Measurements from ENCODE around the gene CFAP299. TPM values are rescaled to one million over a fixed set of nuclear protein-coding genes. Genes with fewer than 3 reads are reported as not detected.

CFAP299 gene
- total RNA-seq, 1 donor from 2014 or later, result not detected

DNA sequence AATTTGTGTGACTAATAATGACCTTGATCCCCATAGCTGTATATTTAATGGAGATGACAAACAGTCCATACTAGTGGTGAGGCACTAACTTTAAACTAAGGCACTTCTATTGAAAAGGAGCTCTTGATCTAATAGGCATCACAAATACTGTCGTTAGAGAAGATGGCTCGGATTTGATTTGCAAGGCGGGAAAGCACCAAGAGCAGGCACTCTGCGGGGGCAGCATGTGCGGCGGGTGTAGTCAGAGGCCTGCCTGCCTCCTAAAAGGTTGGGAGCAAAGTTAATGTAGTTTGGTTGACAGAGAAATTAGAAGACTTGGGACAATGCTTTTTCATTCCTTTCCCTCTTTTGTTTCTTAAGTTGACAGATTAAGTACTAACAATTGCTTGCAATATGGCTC, 278.8 kb downstream of the CFAP299 start:
- TF ChIP-seq, protein P1, sequence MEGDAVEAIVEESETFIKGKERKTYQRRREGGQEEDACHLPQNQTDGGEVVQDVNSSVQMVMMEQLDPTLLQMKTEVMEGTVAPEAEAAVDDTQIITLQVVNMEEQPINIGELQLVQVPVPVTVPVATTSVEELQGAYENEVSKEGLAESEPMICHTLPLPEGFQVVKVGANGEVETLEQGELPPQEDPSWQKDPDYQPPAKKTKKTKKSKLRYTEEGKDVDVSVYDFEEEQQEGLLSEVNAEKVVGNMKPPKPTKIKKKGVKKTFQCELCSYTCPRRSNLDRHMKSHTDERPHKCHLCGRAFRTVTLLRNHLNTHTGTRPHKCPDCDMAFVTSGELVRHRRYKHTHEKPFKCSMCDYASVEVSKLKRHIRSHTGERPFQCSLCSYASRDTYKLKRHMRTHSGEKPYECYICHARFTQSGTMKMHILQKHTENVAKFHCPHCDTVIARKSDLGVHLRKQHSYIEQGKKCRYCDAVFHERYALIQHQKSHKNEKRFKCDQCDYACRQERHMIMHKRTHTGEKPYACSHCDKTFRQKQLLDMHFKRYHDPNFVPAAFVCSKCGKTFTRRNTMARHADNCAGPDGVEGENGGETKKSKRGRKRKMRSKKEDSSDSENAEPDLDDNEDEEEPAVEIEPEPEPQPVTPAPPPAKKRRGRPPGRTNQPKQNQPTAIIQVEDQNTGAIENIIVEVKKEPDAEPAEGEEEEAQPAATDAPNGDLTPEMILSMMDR (IDR thresholded peaks at IDR 0.05; ENCODE audit: insufficient read depth, low read depth, low read length), result no peak
- TF ChIP-seq EZH2 (IDR thresholded peaks at IDR 0.05; ENCODE audit: insufficient read depth, low read length), result no peak
- Mint-ChIP-seq H3K27ac (ENCODE audit: unreplicated experiment) (no peak overlapping the region), H3K4me3 (ENCODE audit: unreplicated experiment) (no peak overlapping the region), H3K9me3 (ENCODE audit: unreplicated experiment) (no peaks in the 10 kb centered on the region), H3K4me1 (ENCODE audit: low read depth, unreplicated experiment) (no peaks in the 10 kb centered on the region), H3K27me3 (ENCODE audit: low read depth, unreplicated experiment) (no peaks in the 10 kb centered on the region), H3K36me3 (ENCODE audit: low read depth, unreplicated experiment) (no peaks in the 10 kb centered on the region)
- Histone ChIP-seq H3K4me1 (ENCODE audit: insufficient read depth, low read length) (no peaks in the 10 kb centered on the region), H3K9ac (ENCODE audit: low read length) (no peak overlapping the region), H3K4me2 (ENCODE audit: low read length) (no peak overlapping the region), H4K20me1 (ENCODE audit: insufficient read depth, low read length) (no peaks in the 10 kb centered on the region), H3K79me2 (ENCODE audit: insufficient read depth, low read length) (no peaks in the 10 kb centered on the region), H3K4me3 (ENCODE audit: insufficient read depth, low read depth, low read length) (no peak overlapping the region), H3K9me3 (ENCODE audit: insufficient read depth, low read depth, low read length) (no peaks in the 10 kb centered on the region), H3K36me3 (ENCODE audit: insufficient read depth, low read length) (no peaks in the 10 kb centered on the region), H3K27ac (ENCODE audit: low read depth, low read length) (no peak overlapping the region), H2AFZ (ENCODE audit: low read depth, low read length) (no peak overlapping the region), H3K27me3 (ENCODE audit: insufficient read depth, low read length) (no peaks in the 10 kb centered on the region)
- DNase-seq (ENCODE audit: low read depth) (no peak), FAIRE-seq (no peak)

DNA sequence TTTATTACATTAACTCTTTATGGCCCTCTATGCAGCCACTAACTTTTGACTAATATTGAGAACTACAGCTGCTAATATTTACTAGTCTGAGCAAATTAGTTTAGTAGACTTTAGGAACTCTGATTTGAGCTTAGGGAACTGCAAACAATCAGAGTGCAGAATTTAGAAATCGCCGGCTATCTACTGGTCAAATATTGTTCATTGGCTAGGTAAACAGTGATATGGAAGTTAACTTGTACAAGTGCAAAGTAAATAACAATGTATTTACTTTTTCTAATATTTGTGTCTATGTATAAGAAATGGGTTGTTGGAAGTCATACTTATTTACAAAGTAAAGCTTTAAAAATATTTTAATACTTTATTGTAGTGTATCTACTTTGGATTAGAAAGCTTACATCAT, 279.6 kb downstream of the CFAP299 start:
- Mint-ChIP-seq H3K27ac (ENCODE audit: unreplicated experiment) (no peak overlapping the region), H3K27me3 (ENCODE audit: low read depth, unreplicated experiment) (no peaks in the 10 kb centered on the region), H3K4me1 (ENCODE audit: low read depth, unreplicated experiment) (no peaks in the 10 kb centered on the region), H3K4me3 (ENCODE audit: unreplicated experiment) (no peak overlapping the region), H3K9me3 (ENCODE audit: unreplicated experiment) (no peaks in the 10 kb centered on the region), H3K36me3 (ENCODE audit: low read depth, unreplicated experiment) (no peaks in the 10 kb centered on the region)
- Histone ChIP-seq H4K20me1 (ENCODE audit: insufficient read depth, low read length) (no peaks in the 10 kb centered on the region), H3K4me3 (ENCODE audit: insufficient read depth, low read depth, low read length) (no peak overlapping the region), H2AFZ (ENCODE audit: low read depth, low read length) (no peak overlapping the region), H3K36me3 (ENCODE audit: insufficient read depth, low read length) (no peaks in the 10 kb centered on the region), H3K27ac (ENCODE audit: low read depth, low read length) (no peak overlapping the region), H3K9me3 (ENCODE audit: insufficient read depth, low read depth, low read length) (no peaks in the 10 kb centered on the region), H3K79me2 (ENCODE audit: insufficient read depth, low read length) (no peaks in the 10 kb centered on the region), H3K4me2 (ENCODE audit: low read length) (no peak overlapping the region), H3K4me1 (ENCODE audit: insufficient read depth, low read length) (no peaks in the 10 kb centered on the region), H3K9ac (ENCODE audit: low read length) (no peak overlapping the region), H3K27me3 (ENCODE audit: insufficient read depth, low read length) (no peaks in the 10 kb centered on the region)
- DNase-seq (ENCODE audit: low read depth) (no peak), FAIRE-seq (no peak)
- TF ChIP-seq EZH2 (IDR thresholded peaks at IDR 0.05; ENCODE audit: insufficient read depth, low read length), result no peak
- TF ChIP-seq, protein P1 (IDR thresholded peaks at IDR 0.05; ENCODE audit: insufficient read depth, low read depth, low read length), result no peak

- Histone ChIP-seq H3K4me1 (ENCODE audit: insufficient read depth, low read length) (no peaks in the 10 kb centered on the region), H3K27ac (ENCODE audit: low read depth, low read length) (no peak overlapping the region), H4K20me1 (ENCODE audit: insufficient read depth, low read length) (no peaks in the 10 kb centered on the region), H3K9me3 (ENCODE audit: insufficient read depth, low read depth, low read length) (no peaks in the 10 kb centered on the region), H3K9ac (ENCODE audit: low read length) (no peak overlapping the region), H3K36me3 (ENCODE audit: insufficient read depth, low read length) (no peaks in the 10 kb centered on the region), H3K79me2 (ENCODE audit: insufficient read depth, low read length) (no peaks in the 10 kb centered on the region), H3K4me2 (ENCODE audit: low read length) (no peak overlapping the region), H2AFZ (ENCODE audit: low read depth, low read length) (no peak overlapping the region), H3K27me3 (ENCODE audit: insufficient read depth, low read length) (no peaks in the 10 kb centered on the region), H3K4me3 (ENCODE audit: insufficient read depth, low read depth, low read length) (no peak overlapping the region)
- no peaks in the 10 kb centered on the region for H3K36me3 Mint-ChIP-seq (ENCODE audit: low read depth, unreplicated experiment)
- TF ChIP-seq EZH2 (IDR thresholded peaks at IDR 0.05; ENCODE audit: insufficient read depth, low read length), result no peak
- TF ChIP-seq, protein P1 (IDR thresholded peaks at IDR 0.05; ENCODE audit: insufficient read depth, low read depth, low read length), result no peak
- H3K4me1 Mint-ChIP-seq (ENCODE audit: low read depth, unreplicated experiment), result no peaks in the 10 kb centered on the region
- H3K9me3 Mint-ChIP-seq (ENCODE audit: unreplicated experiment), result no peaks in the 10 kb centered on the region
- no peak overlapping the region for H3K4me3 Mint-ChIP-seq (ENCODE audit: unreplicated experiment)
- peak; percentile 2 for DNase-seq (ENCODE audit: low read depth)
- no peak for FAIRE-seq
- no peak overlapping the region for H3K27ac Mint-ChIP-seq (ENCODE audit: unreplicated experiment)
- H3K27me3 Mint-ChIP-seq (ENCODE audit: low read depth, unreplicated experiment), result no peaks in the 10 kb centered on the region
These were observed 283.6 kb downstream of the CFAP299 start for GRCh38 chr4:80619070-80619674.
